HCT116 (cell line): ENCODE data around the gene PFKFB3. TPM values are rescaled to one million over a fixed set of nuclear protein-coding genes. Genes with fewer than 3 reads are reported as not detected.

Experiments
- ATAC-seq: fragments of 200-7000 bp; cut with Tn5 transposase; 2 replicates; pipeline ENCODE4 v1.9.1; 2020; ENCODE audit warnings: mild to moderate bottlenecking, moderate library complexity
- BruUV-seq: library from RNA; stranded (reverse); fragments of 400-500 nt; replicated peaks from 2 replicates; lab custom pipeline; 2021; lab: Mats Ljungman, UMichigan
- CTCF ChIA-PET: fragments of 300-600 bp; sonication (Branson Sonifier 250); formaldehyde crosslinking; loops from one replicate; lab custom pipeline; 2021; ENCODE audit warnings: antibody characterized with exemption; lab: Charles Lee
- POLR2A ChIA-PET: fragments of 300-600, 350-600 bp; sonication (Branson Sonifier 250); formaldehyde crosslinking; loops from one replicate; lab custom pipeline; 2021; ENCODE audit warnings: antibody characterized with exemption; lab: Charles Lee
- RAD21 ChIA-PET, 2 experiments: fragments of 300-600 bp; sonication (Branson Sonifier 250); formaldehyde crosslinking; loops; one replicate each; lab custom pipeline; 2023; ENCODE audit warnings: low total read pairs in 2 of 2; ENCODE audit not compliant: uncharacterized antibody in 2 of 2, unreplicated experiment in 2 of 2, low non-redundant PET in 1 of 2; lab: Charles Lee
- DNase-seq: peaks from one replicate; pipeline ENCODE4 v3.0.0-alpha.2; 2010; ENCODE audit warnings: low read depth, low spot score
- H2AFZ ChIP-seq: fragments of 200-600 bp; shearing (Covaris generic), sonication (generic); 2 replicates; pipeline ENCODE4 v1.6.1; 2017; ENCODE audit warnings: low read depth, mixed run types, mixed read lengths, antibody characterized with exemption, low read length; ENCODE audit not compliant: poor library complexity, severe bottlenecking
- H3K27ac ChIP-seq: 2 replicates; pipeline ENCODE4 v1.5.1; 2012; ENCODE audit warnings: low read depth, low read length
- H3K27me3 ChIP-seq: fragments of 200-600 bp; sonication (generic); 2 replicates; pipeline ENCODE4 v1.6.1; 2016; ENCODE audit warnings: mixed run types, low read length, mixed read lengths; ENCODE audit not compliant: insufficient read depth
- H3K36me3 ChIP-seq, 2 experiments: fragments of 200-500 bp in 1 of 2; fragments of 200-600 bp in 1 of 2; sonication (Bioruptor generic) in 1 of 2; sonication (generic) in 1 of 2; 2 replicates each; pipeline versions ENCODE4 v1.5.1 to v1.6.1; 2014 to 2016; ENCODE audit warnings: low read length in 2 of 2, inconsistent platforms in 1 of 2, mixed read lengths in 1 of 2, mixed run types in 1 of 2; ENCODE audit not compliant: insufficient read depth in 2 of 2, control insufficient read depth in 1 of 2
- H3K4me1 ChIP-seq, 2 experiments: fragments of 200-600 bp in 1 of 2; sonication (generic) in 1 of 2; 2 replicates each; pipeline versions ENCODE4 v1.5.1 to v1.6.1; 2012 to 2017; ENCODE audit warnings: low read length in 2 of 2, inconsistent platforms in 1 of 2, mild to moderate bottlenecking in 1 of 2, mixed read lengths in 1 of 2, mixed run types in 1 of 2, moderate library complexity in 1 of 2; ENCODE audit not compliant: insufficient read depth in 2 of 2, control insufficient read depth in 1 of 2
- H3K4me2 ChIP-seq: fragments of 200-600 bp; sonication (generic); 2 replicates; pipeline ENCODE4 v1.6.1; 2017; ENCODE audit warnings: mixed run types, low read length, mixed read lengths
- H3K4me3 ChIP-seq, 2 experiments: fragments of 200-600 bp in 1 of 2; sonication (generic) in 1 of 2; replicated peaks in 1 of 2; 2 replicates each; pipeline ENCODE4 v1.5.1; 2011 to 2016; ENCODE audit warnings: low read length in 2 of 2, control low read depth in 1 of 2, low read depth in 1 of 2, mild to moderate bottlenecking in 1 of 2, mixed read lengths in 1 of 2, mixed run types in 1 of 2
- H3K79me2 ChIP-seq: fragments of 200-600 bp; sonication (generic); 2 replicates; pipeline ENCODE4 v1.6.1; 2017; ENCODE audit warnings: mild to moderate bottlenecking, mixed run types, low read length, moderate library complexity, mixed read lengths; ENCODE audit not compliant: insufficient read depth
- H3K9ac ChIP-seq: fragments of 200-600 bp; sonication (generic); 2 replicates; pipeline ENCODE4 v1.6.1; 2016; ENCODE audit warnings: low read length, mixed read lengths
- H3K9me2 ChIP-seq: fragments of 200-600 bp; sonication (generic), shearing (Covaris generic); 2 replicates; pipeline ENCODE4 v1.6.1; 2017; ENCODE audit warnings: mixed run types, mild to moderate bottlenecking, moderate library complexity; ENCODE audit not compliant: insufficient read depth
- H3K9me3 ChIP-seq, 2 experiments: fragments of 200-500 bp in 1 of 2; fragments of 200-600 bp in 1 of 2; sonication (Bioruptor generic) in 1 of 2; sonication (generic) in 1 of 2; 2 replicates each; pipeline ENCODE4 v1.6.1; 2014 to 2017; ENCODE audit warnings: low read length in 2 of 2, mixed read lengths in 2 of 2, inconsistent platforms in 1 of 2, low read depth in 1 of 2, mild to moderate bottlenecking in 1 of 2, mixed run types in 1 of 2, moderate library complexity in 1 of 2; ENCODE audit not compliant: control insufficient read depth in 1 of 2, insufficient read depth in 1 of 2
- H4K20me1 ChIP-seq: fragments of 200-600 bp; sonication (generic), shearing (Covaris generic); 2 replicates; pipeline ENCODE4 v1.6.1; 2017; ENCODE audit warnings: mixed run types, mild to moderate bottlenecking, moderate library complexity; ENCODE audit not compliant: insufficient read depth
- CBX3 ChIP-seq: IDR thresholded peaks from 2 replicates; pipeline ENCODE4 v1.6.1; 2012; ENCODE audit warnings: low read depth
- CEBPB ChIP-seq: IDR thresholded peaks from 2 replicates; pipeline ENCODE4 v1.6.1; 2012; ENCODE audit warnings: low read depth
- EGR1 ChIP-seq: IDR thresholded peaks from 2 replicates; pipeline ENCODE4 v1.6.1; 2012; ENCODE audit warnings: low read depth
- EZH2phosphoT487 ChIP-seq: fragments of 200-600 bp; IDR thresholded peaks from 2 replicates; pipeline ENCODE4 v1.6.1; 2018; ENCODE audit warnings: antibody characterized with exemption, borderline replicate concordance
- FOSL1 ChIP-seq: IDR thresholded peaks from 2 replicates; pipeline ENCODE4 v1.6.1; 2012; ENCODE audit warnings: low read depth
- JUND ChIP-seq: IDR thresholded peaks from 2 replicates; pipeline ENCODE4 v1.6.1; 2012
- POLR2A ChIP-seq: IDR thresholded peaks from 2 replicates; pipeline ENCODE4 v1.7.0; 2011; ENCODE audit warnings: borderline replicate concordance; ENCODE audit not compliant: insufficient read depth, insufficient read length; ENCODE audit errors: extremely low read depth
- POLR2AphosphoS5 ChIP-seq: IDR thresholded peaks from 2 replicates; pipeline ENCODE4 v1.6.1; 2011; ENCODE audit warnings: mild to moderate bottlenecking, low read depth, low read length, moderate library complexity
- RAD21 ChIP-seq: IDR thresholded peaks from 2 replicates; pipeline ENCODE4 v1.6.1; 2012; ENCODE audit warnings: low read depth, mild to moderate bottlenecking
- SIN3A ChIP-seq: IDR thresholded peaks from 2 replicates; pipeline ENCODE4 v1.6.1; 2012; ENCODE audit warnings: low read depth
- SP1 ChIP-seq: IDR thresholded peaks from 2 replicates; pipeline ENCODE4 v1.6.1; 2012; ENCODE audit warnings: low read depth
- SRF ChIP-seq: IDR thresholded peaks from 2 replicates; pipeline ENCODE4 v1.6.1; 2012; ENCODE audit warnings: low read depth
- TCF7L2 ChIP-seq: IDR thresholded peaks from 2 replicates; pipeline ENCODE4 v1.7.0; 2011; ENCODE audit warnings: borderline replicate concordance, inconsistent platforms; ENCODE audit not compliant: insufficient read depth, insufficient read length; ENCODE audit errors: extremely low read depth
- YY1 ChIP-seq: IDR thresholded peaks from 2 replicates; pipeline ENCODE4 v1.6.1; 2011; ENCODE audit warnings: low read length, low read depth, moderate library complexity, mild to moderate bottlenecking; ENCODE audit not compliant: insufficient replicate concordance; ENCODE audit errors: extremely low read depth
- ZFX ChIP-seq: fragments of 450-650 bp; IDR thresholded peaks from 2 replicates; pipeline ENCODE4 v1.6.1; 2017
- ZNF274 ChIP-seq: fragments of 200-500 bp; sonication (Bioruptor generic); IDR thresholded peaks from 2 replicates; pipeline ENCODE4 v1.6.1; 2014; ENCODE audit warnings: mild to moderate bottlenecking, low read depth, low read length, inconsistent platforms
- intact Hi-C: fragments of 100-400 bp; cut with micrococcal nuclease; formaldehyde crosslinking; loops from 2 replicates; pipeline ENCODE4 v1.10.0; 2022
- total RNA-seq: library from RNA; stranded (reverse); gene quantifications from one replicate; pipeline ENCODE4 v1.2.1, GENCODE V29; 2021; ENCODE audit not compliant: unreplicated experiment
- TF ChIP-seq, protein P1 (sequence below): IDR thresholded peaks from 2 replicates; pipeline ENCODE4 v1.6.1; 2012
- TF ChIP-seq, protein P2 (sequence below): IDR thresholded peaks from 2 replicates; pipeline ENCODE4 v1.6.1; 2011; ENCODE audit warnings: mild to moderate bottlenecking, low read length, moderate library complexity; ENCODE audit not compliant: insufficient replicate concordance; ENCODE audit errors: extremely low read depth

Gene PFKFB3
- total RNA-seq, 1 experiment from 2014 or later = 50.8 TPM

DNA sequence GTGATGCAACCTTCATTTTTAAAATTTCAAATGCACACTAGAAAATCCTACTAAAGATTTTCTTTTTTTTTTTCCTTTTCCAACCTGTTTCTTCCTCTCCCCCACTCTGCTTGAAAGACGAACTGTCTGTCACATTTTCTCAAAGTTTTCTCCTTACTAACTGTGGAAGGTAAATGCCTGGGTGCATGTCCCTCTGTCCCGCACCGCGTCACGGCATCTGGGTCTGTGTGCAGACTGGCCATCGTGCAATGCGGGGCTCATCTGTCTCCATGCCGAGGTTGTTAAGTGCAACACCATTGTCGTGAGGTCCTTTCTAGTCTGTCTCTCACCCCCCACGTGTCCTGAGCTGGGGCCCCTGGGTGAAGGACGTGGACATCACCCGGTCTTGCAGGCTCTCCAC, 28.4 kb downstream of the PFKFB3 start:
- H3K4me1 ChIP-seq = no peaks in the 10 kb centered on the region
- ChIA-PET RAD21 (no interaction called here), CTCF (no interaction called here), POLR2A (no interaction called here)
- H3K4me3 ChIP-seq = no peak overlapping the region
- no peak overlapping the region for H3K27ac ChIP-seq
- intact Hi-C loops = no loop called here
- H3K9ac ChIP-seq = no peak overlapping the region
- H3K4me2 ChIP-seq = no peak overlapping the region
- peaks cover 13 to 19% of the 10 kb centered on the region in 2 experiments; a peak in 3 of 4 replicates for H3K36me3 ChIP-seq
- ATAC-seq = no peak
- H3K9me3 ChIP-seq = no peaks in the 10 kb centered on the region
- no peaks in the 10 kb centered on the region for H4K20me1 ChIP-seq
- H3K27me3 ChIP-seq = no peaks in the 10 kb centered on the region
- H3K9me2 ChIP-seq = no peaks in the 10 kb centered on the region
- no peak for DNase-seq
- no TSS peak for BruUV-seq
- H3K79me2 ChIP-seq = no peaks in the 10 kb centered on the region
- no peak for TF ChIP-seq CEBPB
- no peak for TF ChIP-seq ZNF274
- TF ChIP-seq POLR2A = no peak
- TF ChIP-seq, protein P1, sequence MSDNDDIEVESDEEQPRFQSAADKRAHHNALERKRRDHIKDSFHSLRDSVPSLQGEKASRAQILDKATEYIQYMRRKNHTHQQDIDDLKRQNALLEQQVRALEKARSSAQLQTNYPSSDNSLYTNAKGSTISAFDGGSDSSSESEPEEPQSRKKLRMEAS = no peak
- no peak for TF ChIP-seq JUND
- TF ChIP-seq, protein P2, sequence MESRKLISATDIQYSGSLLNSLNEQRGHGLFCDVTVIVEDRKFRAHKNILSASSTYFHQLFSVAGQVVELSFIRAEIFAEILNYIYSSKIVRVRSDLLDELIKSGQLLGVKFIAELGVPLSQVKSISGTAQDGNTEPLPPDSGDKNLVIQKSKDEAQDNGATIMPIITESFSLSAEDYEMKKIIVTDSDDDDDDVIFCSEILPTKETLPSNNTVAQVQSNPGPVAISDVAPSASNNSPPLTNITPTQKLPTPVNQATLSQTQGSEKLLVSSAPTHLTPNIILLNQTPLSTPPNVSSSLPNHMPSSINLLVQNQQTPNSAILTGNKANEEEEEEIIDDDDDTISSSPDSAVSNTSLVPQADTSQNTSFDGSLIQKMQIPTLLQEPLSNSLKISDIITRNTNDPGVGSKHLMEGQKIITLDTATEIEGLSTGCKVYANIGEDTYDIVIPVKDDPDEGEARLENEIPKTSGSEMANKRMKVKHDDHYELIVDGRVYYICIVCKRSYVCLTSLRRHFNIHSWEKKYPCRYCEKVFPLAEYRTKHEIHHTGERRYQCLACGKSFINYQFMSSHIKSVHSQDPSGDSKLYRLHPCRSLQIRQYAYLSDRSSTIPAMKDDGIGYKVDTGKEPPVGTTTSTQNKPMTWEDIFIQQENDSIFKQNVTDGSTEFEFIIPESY = no peak
- no peak for TF ChIP-seq POLR2AphosphoS5
- H2AFZ ChIP-seq = no peak overlapping the region

DNA sequence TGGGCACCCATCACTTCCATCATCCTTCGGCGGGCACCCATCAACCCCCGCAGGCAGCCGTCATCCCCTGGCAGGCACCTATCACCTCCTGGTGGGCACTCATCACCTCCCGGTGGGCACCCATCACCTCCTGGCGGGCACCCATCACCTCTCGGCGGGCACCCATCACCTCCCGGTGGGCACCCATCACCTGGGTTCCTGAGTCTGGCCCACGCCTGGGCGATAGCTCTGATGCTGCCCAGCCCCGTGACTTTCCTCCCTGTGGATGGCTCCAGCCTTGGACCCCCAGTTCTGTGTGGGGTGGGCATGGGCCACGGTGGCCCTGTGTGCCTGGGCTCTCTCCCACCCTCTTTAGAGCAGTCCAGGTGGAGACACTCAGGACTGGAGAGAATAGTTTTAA, 29.0 kb downstream of the PFKFB3 start:
- H3K36me3 ChIP-seq = peaks cover 13 to 15% of the 10 kb centered on the region in 2 experiments; a peak in 3 of 4 replicates
- H3K27ac ChIP-seq = no peak overlapping the region
- no peak overlapping the region for H2AFZ ChIP-seq
- TF ChIP-seq TCF7L2 = no peak
- TF ChIP-seq RAD21 = no peak
- no peak for TF ChIP-seq POLR2AphosphoS5
- no peak for TF ChIP-seq EGR1
- no peak for TF ChIP-seq JUND
- TF ChIP-seq FOSL1 = no peak
- no peak for TF ChIP-seq CEBPB
- no peak for TF ChIP-seq SRF
- no peak for TF ChIP-seq ZFX
- TF ChIP-seq YY1 = no peak
- no peak for TF ChIP-seq SIN3A
- no peak for TF ChIP-seq CBX3
- TF ChIP-seq SP1 = no peak
- no peak for TF ChIP-seq EZH2phosphoT487
- no peak overlapping the region for H3K9ac ChIP-seq
- H3K27me3 ChIP-seq = no peaks in the 10 kb centered on the region
- ChIA-PET RAD21 (no interaction called here), CTCF (no interaction called here), POLR2A (no interaction called here)
- no peaks in the 10 kb centered on the region for H4K20me1 ChIP-seq
- no peaks in the 10 kb centered on the region for H3K4me1 ChIP-seq
- H3K79me2 ChIP-seq = no peaks in the 10 kb centered on the region
- intact Hi-C loops = no loop called here
- no peak overlapping the region for H3K4me2 ChIP-seq
- no peaks in the 10 kb centered on the region for H3K9me2 ChIP-seq
- no TSS peak for BruUV-seq
- H3K4me3 ChIP-seq = no peak overlapping the region
- H3K9me3 ChIP-seq = no peaks in the 10 kb centered on the region
- no peak for DNase-seq
- no peak for ATAC-seq
